Gastrocnemius medialis (tissue), 4 donors: ENCODE data around the gene LHFPL6. TPM values are rescaled to one million over a fixed set of nuclear protein-coding genes. Genes with fewer than 3 reads are reported as not detected.
A peak's percentile ranks its signal among the peaks of the same experiment; 100 is the strongest.

Experiments used
- ATAC-seq, 2 donors: fragments of 150-250 bp; one replicate each; pipeline ENCODE4 v1.9.1; 2016
- DNase-seq, 2 donors: peaks; one replicate each; pipeline ENCODE4 v3.0.0-alpha.2; 2019
- H3K27ac ChIP-seq, 4 donors: fragments of 200-600 bp; sonication (generic); 1 replicate in 1 of 4; 2 replicates in 3 of 4; pipeline ENCODE4 v1.5.1; 2016 to 2018; ENCODE audit warnings: mild to moderate bottlenecking in 2 of 4, moderate library complexity in 1 of 4
- H3K27me3 ChIP-seq, 3 donors: fragments of 200-600 bp; sonication (generic) in 2 of 3; 1 replicate in 1 of 3; 2 replicates in 2 of 3; pipeline versions ENCODE4 v1.5.1 to v1.6.0; 2016 to 2019; ENCODE audit warnings: mild to moderate bottlenecking in 1 of 3, moderate library complexity in 1 of 3
- H3K36me3 ChIP-seq, 2 donors: fragments of 200-600 bp; sonication (generic) in 1 of 2; one replicate each; pipeline ENCODE4 v1.5.1; 2017 to 2018
- H3K4me1 ChIP-seq, 2 donors: fragments of 200-600 bp; sonication (generic) in 1 of 2; one replicate each; pipeline ENCODE4 v1.5.1; 2016 to 2017; ENCODE audit warnings: mild to moderate bottlenecking in 2 of 2
- H3K4me3 ChIP-seq, 4 donors: fragments of 200-600 bp; sonication (generic) in 3 of 4; 1 replicate in 1 of 4; 2 replicates in 3 of 4; pipeline ENCODE4 v1.5.1; 2016 to 2019; ENCODE audit warnings: mild to moderate bottlenecking in 2 of 4
- H3K9me3 ChIP-seq, 3 donors: fragments of 200-600 bp; sonication (generic) in 2 of 3; 1 replicate in 1 of 3; 2 replicates in 2 of 3; pipeline ENCODE4 v1.5.1; 2016 to 2019
- POLR2A ChIP-seq, 2 donors: fragments of 450-650 bp; IDR thresholded peaks; one replicate each; pipeline ENCODE4 v1.6.1; 2017; ENCODE audit warnings: antibody characterized with exemption in 2 of 2, mild to moderate bottlenecking in 2 of 2, moderate library complexity in 2 of 2
- in situ Hi-C, 4 donors: fragments of 200-750 bp; cut with MboI; loops; one replicate each; pipeline versions ENCODE4 v1.15.0 to v1.8.0; 2017; ENCODE audit warnings: low sequenced_read_pairs in 4 of 4
- intact Hi-C: fragments of 100-400 bp; cut with DNase I; formaldehyde crosslinking; loops from one replicate; pipeline ENCODE4 v1.15.1; 2023; ENCODE audit warnings: low total_unique reads
- total RNA-seq, 4 donors: library from RNA; depleted of rRNA; stranded (reverse); fragments of >200 nt; gene quantifications; one replicate each; pipeline versions ENCODE4 v1.1.0 to v1.2.3, GENCODE V29; 2016
- TF ChIP-seq, protein P1 (sequence below), 5 experiments: fragments of 450-650 bp in 3 of 5; fragments of 200-600 bp in 2 of 5; sonication (generic) in 2 of 5; IDR thresholded peaks in 4 of 5; conservative IDR thresholded peaks in 1 of 5; 1 replicate in 4 of 5; 2 replicates in 1 of 5; pipeline ENCODE4 v1.5.1; 2016 to 2019; ENCODE audit warnings: antibody characterized with exemption in 5 of 5, mild to moderate bottlenecking in 3 of 5, moderate library complexity in 3 of 5

LHFPL6 gene
- 10 to 100 TPM; 12.7 to 26.3 (median 16.0) TPM for total RNA-seq

DNA sequence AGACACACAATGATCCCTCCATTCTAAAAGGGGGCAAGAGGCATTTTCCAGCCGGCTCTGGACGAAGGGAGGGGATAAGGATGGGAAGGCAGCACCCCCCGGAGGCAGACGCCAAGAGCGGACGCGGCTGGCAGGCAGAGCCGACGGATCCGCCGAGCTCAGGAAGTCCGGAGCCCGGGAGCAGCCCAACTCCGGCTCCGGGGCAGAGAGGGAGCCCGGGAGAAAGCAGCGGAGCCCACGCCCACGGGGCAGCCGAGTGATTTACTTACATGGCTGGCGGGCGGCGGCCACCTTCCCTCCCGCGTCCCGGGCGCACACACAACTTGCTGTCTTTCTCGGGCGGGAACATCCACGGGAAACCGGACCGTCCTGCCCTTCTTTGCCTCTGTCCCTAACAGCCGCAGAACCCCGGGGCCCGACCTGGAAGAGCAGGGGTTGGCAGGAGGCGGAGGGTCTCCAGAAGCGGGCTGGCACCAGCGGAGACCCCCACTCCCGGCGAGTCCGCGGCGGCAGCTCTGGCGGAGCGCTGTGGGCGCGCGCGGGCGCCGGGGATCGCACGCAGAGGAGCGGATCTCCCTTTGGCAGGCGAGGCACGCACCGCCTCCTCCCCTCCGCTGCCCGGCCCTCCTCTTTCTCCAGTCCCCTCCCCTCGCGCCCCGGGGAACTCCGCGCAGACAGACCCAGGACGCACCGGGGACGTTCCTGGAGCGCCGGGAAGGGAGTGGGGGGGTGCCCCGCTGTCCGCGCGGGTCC, at the start of gene LHFPL6:
Gene LHFPL6 (minus strand): TSS at position 580 of the 753 bp plus-strand sequence.
- in situ Hi-C loops: loop anchor here in 1 of 4 donors (25.0 kb wide), 2 partner anchors 340 to 565 kb away; partner anchors contain the start of genes NHLRC3 and PROSER1
- H3K27me3 ChIP-seq: peaks cover 0 to 4% (median 0%) of the 10 kb centered on the region in 3 donors

DNA sequence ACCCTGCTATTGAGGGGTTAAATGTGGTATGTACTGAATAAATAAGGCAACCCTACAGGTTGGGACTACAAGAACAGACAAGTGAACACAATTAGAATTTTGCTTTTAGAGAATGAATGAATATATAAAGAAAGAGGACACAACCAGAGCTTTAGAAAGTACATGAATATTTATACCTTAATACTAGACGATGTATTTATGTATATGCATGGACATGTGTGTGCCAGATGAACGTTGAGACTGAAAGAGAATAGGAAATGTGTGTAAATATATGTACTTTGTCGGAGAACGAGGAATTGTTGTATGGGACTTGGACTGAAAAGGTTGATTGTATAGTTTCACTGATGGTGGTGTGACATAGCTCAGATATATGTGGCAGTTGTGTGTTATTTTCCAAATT, 43.1 kb upstream of the LHFPL6 start:
- no peaks in the 10 kb centered on the region for H3K36me3 ChIP-seq

More for the DNA sequence above, at the start of gene LHFPL6:
- peak within 1 kb of the TSS; percentile 61 to 83 (median 73) for H3K4me3 ChIP-seq
- ATAC-seq (peak; percentile 85 to 88), DNase-seq (peak; percentile 56 to 57)
- intact Hi-C loops: loop anchor here (10.0 kb wide), 1 partner anchor 148 kb away; no protein-coding TSS in a partner anchor
- TF ChIP-seq POLR2A (IDR thresholded peaks at IDR 0.05): peak; percentile 42 to 74
- TF ChIP-seq, protein P1, sequence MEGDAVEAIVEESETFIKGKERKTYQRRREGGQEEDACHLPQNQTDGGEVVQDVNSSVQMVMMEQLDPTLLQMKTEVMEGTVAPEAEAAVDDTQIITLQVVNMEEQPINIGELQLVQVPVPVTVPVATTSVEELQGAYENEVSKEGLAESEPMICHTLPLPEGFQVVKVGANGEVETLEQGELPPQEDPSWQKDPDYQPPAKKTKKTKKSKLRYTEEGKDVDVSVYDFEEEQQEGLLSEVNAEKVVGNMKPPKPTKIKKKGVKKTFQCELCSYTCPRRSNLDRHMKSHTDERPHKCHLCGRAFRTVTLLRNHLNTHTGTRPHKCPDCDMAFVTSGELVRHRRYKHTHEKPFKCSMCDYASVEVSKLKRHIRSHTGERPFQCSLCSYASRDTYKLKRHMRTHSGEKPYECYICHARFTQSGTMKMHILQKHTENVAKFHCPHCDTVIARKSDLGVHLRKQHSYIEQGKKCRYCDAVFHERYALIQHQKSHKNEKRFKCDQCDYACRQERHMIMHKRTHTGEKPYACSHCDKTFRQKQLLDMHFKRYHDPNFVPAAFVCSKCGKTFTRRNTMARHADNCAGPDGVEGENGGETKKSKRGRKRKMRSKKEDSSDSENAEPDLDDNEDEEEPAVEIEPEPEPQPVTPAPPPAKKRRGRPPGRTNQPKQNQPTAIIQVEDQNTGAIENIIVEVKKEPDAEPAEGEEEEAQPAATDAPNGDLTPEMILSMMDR (IDR thresholded peaks at IDR 0.05 in 4 of 5, conservative IDR thresholded peaks at IDR 0.05 in 1 of 5): peak in 2 of 5 experiments; percentile 20 to 22
- H3K9me3 ChIP-seq: no peaks in the 10 kb centered on the region
- H3K27ac ChIP-seq: peak within 1 kb of the TSS; percentile 54 to 82 (median 80)
- no peaks in the 10 kb centered on the region for H3K36me3 ChIP-seq
- peaks cover 6 to 10% of the 10 kb centered on the region in 2 donors for H3K4me1 ChIP-seq

DNA sequence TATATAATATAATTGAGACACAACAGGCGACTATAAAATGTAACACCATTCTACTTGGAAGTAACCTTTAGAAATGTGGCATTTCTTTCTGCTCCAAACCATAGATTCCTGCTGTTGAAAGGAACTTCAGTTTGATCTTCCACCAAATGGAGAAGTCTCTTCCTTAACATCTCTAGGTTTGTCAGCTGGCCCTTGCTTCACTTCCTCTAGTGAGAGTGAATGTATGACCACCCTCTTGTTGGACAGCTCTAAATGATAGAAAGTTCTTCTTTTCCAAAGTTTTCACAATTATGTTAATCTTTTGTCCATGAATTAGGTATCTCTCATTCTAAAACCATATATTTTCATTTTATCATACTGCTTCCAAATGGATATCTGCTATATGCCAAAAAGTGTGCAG, 38.7 kb upstream of the LHFPL6 start:
- Histone ChIP-seq H3K4me3 (no peak overlapping the region), H3K27me3 (peaks cover 0 to 2% (median 0%) of the 10 kb centered on the region in 3 donors), H3K4me1 (no peaks in the 10 kb centered on the region), H3K9me3 (no peaks in the 10 kb centered on the region), H3K27ac (no peak overlapping the region), H3K36me3 (no peaks in the 10 kb centered on the region)
- ATAC-seq: no peak
- DNase-seq: no peak
- TF ChIP-seq POLR2A (IDR thresholded peaks at IDR 0.05): no peak
- TF ChIP-seq, protein P1 (IDR thresholded peaks at IDR 0.05 in 4 of 5, conservative IDR thresholded peaks at IDR 0.05 in 1 of 5): no peak
- intact Hi-C loops (no loop called here), in situ Hi-C loops (no loop called here)

More for the DNA sequence above, 43.1 kb upstream of the LHFPL6 start:
- Histone ChIP-seq H3K4me3 (no peak overlapping the region), H3K4me1 (no peaks in the 10 kb centered on the region), H3K27ac (no peak overlapping the region), H3K9me3 (no peaks in the 10 kb centered on the region), H3K27me3 (no peaks in the 10 kb centered on the region)
- intact Hi-C loops (no loop called here), in situ Hi-C loops (no loop called here)
- no peak for ATAC-seq
- no peak for TF ChIP-seq POLR2A (IDR thresholded peaks at IDR 0.05)
- TF ChIP-seq, protein P1 (IDR thresholded peaks at IDR 0.05 in 4 of 5, conservative IDR thresholded peaks at IDR 0.05 in 1 of 5): no peak
- DNase-seq: no peak

DNA sequence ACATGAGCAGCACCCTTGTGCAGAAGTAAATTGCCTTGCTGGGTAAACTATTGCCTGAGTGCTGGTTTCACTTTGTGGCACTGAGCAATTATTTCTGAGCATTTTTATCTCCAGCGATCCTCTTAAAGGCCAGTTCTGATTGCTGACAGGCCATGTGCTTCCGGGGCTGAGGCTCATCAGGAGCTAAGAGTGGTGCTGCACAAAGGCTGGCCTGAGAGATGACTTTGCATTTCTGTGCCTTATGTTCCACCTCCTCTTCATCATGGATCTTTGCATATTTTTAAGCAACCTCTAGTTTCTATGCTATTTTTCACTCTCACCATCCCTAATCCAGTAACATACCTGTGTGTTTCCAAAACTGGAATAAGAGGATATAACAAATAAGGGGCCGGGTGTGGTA, 34.9 kb upstream of the LHFPL6 start:
- H3K27me3 ChIP-seq: peaks cover 0 to 2% (median 0%) of the 10 kb centered on the region in 3 donors
- ATAC-seq: no peak
- intact Hi-C loops (no loop called here), in situ Hi-C loops (no loop called here)
- no peak for TF ChIP-seq POLR2A (IDR thresholded peaks at IDR 0.05)
- TF ChIP-seq, protein P1 (IDR thresholded peaks at IDR 0.05 in 4 of 5, conservative IDR thresholded peaks at IDR 0.05 in 1 of 5): no peak
- no peaks in the 10 kb centered on the region for H3K4me1 ChIP-seq
- no peak overlapping the region for H3K4me3 ChIP-seq
- no peak for DNase-seq
- no peaks in the 10 kb centered on the region for H3K36me3 ChIP-seq
- no peaks in the 10 kb centered on the region for H3K9me3 ChIP-seq
- H3K27ac ChIP-seq: no peak overlapping the region
